Measurements from ENCODE around the gene DNAH8.

DNAH8 gene

GRCh38 chr6:39057251-39058155 lies 342.4 kb downstream of the DNAH8 start:
- DNase-seq: no peak

GRCh38 chr6:39058471-39059147 lies 343.5 kb downstream of the DNAH8 start:
- no peak for DNase-seq

GRCh38 chr6:39059496-39060310 lies 344.6 kb downstream of the DNAH8 start:
- DNase-seq: no peak

GRCh38 chr6:39060467-39061160 lies 345.5 kb downstream of the DNAH8 start:
- DNase-seq: no peak

GRCh38 chr6:39061182-39061581 lies 346.1 kb downstream of the DNAH8 start:
- no peak for DNase-seq

DNA sequence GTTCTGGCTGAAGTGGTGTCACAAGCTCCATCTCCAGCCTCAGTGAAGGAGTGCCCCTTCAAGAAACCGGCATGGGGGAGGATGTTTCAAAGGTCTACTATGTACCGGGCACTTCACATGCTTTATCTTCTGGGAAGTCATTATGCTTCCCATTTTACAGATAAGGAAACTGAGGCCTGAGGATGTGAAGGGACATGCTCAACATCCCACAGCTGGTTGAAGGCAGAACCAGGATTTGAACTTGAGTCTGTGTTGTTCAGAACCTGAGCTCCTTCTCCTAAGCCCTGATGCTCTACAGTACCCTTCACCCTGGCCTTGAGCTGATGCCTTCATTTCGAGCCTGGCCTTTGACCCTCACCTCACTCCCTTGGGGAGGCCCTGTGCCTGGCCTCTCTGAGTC lies 346.5 kb downstream of the DNAH8 start:
- DNase-seq: no peak

DNA sequence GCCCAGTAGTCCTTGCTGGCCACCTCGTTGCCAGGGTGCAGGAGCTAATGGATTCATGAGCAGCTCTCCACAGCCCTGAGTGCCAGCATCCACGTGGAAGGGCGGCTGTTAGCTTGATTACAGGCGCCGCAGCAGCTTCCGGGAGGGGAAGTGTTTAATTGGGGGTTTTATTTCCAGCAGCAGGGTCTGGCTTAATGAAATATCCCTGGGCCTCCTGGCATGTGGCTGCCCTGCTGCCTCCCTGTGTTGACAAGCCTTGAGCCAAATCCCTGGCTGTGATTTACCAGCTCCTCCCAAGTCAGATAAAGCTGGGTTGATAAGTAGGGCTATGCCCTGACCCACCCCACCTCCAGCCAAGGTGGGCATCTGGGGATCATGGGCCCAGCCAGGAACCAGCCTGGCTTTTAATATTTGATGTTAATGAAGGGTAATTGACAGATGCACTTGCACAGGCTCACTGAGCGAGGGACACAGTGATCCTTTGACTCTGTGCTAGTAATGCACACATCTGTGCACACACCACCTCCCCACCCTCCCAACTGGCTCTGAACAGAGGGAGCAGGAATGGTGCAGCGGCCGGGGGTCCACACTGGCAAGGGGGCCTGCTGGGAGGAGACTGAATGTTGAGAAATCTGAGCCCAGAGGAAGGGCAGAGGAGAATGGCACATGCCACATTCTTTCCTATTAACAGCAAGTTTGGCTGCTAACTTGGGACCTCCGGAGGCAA lies 347.1 kb downstream of the DNAH8 start:
- no peak for DNase-seq

DNA sequence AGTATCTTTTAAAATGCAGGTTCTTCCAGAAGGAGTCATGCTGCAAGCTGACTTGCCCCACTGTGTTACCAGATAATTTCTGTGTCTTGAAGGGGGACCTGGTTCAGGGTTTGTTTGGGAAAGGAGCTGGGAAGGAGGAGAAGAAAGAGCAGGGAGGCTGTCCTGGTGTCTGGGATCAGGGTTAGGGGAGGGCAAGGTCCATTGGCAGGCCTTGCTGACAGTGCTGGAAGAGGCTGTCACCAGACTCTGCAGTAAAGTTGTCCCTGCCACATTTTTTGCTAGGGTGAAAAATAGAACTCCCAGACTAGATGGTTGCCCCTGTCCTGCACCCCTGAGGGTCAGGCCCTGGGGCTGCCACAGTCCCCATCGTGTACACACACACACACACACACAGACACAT lies 348.4 kb downstream of the DNAH8 start:
- no peak for DNase-seq

GRCh38 chr6:39065561-39065960 lies 350.4 kb downstream of the DNAH8 start:
- DNase-seq: no peak

- no peak for DNase-seq
Measured at GRCh38 chr6:39068391-39068790, 353.3 kb downstream of the DNAH8 start.

GRCh38 chr6:39072830-39073229 lies 357.7 kb downstream of the DNAH8 start:
- DNase-seq: no peak

GRCh38 chr6:39073471-39074355 lies 358.6 kb downstream of the DNAH8 start:
- DNase-seq: no peak

DNA sequence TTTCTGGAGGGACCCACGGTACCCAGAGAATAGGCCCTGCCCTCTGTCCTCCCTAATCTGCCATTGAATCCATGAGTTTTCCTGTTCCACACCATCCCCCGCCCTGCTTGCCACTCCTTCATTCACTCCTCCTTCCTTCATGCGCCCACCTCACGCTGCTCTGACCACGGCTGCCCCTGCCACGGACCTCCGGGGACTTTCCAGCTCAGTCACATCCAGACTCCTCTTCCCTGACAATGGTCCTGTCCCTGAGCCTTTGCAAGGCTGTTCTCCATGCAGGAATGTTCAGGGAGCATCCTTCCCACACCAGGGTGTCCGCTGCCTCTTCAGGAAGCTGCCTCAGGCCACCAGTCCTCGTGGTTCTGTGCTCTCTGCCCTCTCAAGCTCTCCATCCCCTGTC lies 359.4 kb downstream of the DNAH8 start:
- no peak for DNase-seq

DNA sequence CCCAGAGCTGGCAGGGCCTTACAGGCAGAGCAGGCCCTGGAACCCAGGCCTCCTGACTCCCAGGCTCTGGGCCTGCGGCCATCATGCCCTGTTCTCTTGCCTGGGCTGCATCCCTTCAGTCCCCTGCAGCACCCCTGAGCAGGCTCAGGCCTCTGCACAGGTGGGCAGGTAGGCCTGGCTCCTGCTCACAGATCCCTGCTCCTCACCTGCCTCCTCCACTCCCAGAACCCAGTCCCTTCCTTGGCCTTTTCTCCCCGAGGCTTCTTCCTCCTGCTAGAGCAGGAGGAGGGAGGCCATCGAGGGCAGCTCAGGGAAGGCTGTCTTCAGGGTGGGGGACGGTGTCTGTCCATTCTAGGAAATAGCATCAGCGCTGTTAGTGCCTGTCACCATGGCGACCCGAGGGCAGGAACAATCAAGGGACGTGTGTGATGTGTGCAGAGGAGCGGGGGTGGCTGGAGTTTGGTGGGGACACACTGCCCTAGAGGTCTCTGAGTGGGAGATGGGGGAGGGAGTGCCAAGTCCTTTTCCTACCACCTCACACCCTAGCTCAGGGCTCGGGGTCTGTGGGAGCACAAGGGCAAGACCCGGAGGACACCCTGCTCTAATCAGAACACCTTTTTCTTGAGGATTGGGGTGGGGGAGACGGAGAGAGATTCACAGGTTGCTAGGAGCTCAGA lies 360.0 kb downstream of the DNAH8 start:
- DNase-seq: no peak

GRCh38 chr6:39075807-39076622 lies 360.9 kb downstream of the DNAH8 start:
- DNase-seq: no peak

- no peak for DNase-seq
Measured at GRCh38 chr6:39076623-39077535, 361.8 kb downstream of the DNAH8 start.

DNA sequence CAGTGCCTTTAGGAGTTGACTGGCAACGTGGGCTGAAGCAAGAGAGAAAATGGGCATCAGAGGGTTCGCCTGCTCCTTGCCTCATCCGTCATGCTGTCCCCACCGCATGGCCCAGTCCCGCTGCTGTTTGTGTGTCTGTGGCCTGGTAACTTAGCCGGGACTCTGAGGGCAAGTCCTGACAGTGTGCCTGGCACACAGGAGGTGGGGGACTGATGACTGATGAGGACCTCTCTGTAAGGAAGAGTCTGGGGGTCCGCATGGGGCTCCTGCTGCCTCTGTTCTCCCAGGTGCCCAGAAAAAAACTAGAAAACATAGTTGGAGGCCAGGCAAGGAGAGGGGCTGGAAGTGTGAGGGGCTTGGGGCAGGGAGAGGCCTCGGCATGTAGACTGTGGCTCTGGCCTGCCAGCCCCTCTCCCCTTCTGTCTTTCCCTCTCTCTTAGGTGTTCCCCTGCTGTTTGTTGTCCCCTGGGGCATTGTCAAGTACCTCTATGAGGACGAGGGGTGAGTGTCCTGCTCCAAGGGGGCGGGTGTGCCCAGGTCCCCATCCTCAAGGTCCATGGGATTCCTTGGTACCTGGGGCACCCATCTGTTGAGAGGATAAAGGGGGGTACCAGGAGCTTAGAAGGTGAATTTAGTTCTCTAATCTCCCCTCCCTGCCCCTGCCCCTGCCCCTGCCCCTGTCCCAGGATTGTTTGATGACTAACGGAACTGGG lies 362.9 kb downstream of the DNAH8 start:
- no peak for DNase-seq

DNA sequence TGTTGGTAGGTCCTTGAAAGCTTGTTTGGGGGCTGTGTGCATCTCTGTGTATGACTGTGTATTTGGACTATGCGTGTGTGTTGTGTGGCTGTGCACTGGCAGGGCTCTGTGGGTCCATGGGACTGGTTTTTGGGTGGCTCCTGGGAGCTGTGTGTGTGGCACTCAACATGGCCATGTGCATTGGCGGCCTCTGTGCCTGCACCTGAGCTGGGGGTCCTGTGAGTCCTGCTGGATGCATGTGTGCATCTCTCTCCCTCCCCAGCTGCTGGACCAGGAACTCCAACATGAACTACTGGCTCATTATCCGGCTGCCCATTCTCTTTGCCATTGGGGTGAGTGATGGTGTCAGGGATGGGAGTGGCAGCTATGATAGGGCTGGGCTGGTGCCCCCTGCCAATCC lies 363.6 kb downstream of the DNAH8 start:
- DNase-seq: no peak
